Cardiac muscle cell (in vitro differentiated cells and primary cell): ENCODE data around the gene AJM1. TPM values are rescaled to one million over a fixed set of nuclear protein-coding genes. Genes with fewer than 3 reads are reported as not detected.

Experiments used
- DNase-seq, 2 donors: peaks; one replicate each; pipeline versions ENCODE4 v3.0.0 to v3.0.0-alpha.2; 2010 to 2017; ENCODE audit warnings: low read depth in 1 of 2, low spot score in 1 of 2
- H3K27ac ChIP-seq: fragments of 200-600 bp; sonication (generic); 2 replicates; pipeline ENCODE4 v1.5.1; 2016
- H3K27me3 ChIP-seq: fragments of 200-600 bp; sonication (generic); 2 replicates; pipeline ENCODE4 v1.6.0; 2016; ENCODE audit warnings: control low read depth
- H3K36me3 ChIP-seq: fragments of 200-600 bp; sonication (generic); 2 replicates; pipeline ENCODE4 v1.5.1; 2016; ENCODE audit warnings: control low read depth
- H3K4me1 ChIP-seq: fragments of 200-600 bp; sonication (generic); 2 replicates; pipeline ENCODE4 v1.8.1; 2017; ENCODE audit warnings: low read depth, mild to moderate bottlenecking, mixed run types
- H3K4me3 ChIP-seq: fragments of 200-600 bp; sonication (generic); 2 replicates; pipeline ENCODE4 v1.5.1; 2016; ENCODE audit warnings: mild to moderate bottlenecking
- H3K9me3 ChIP-seq: fragments of 200-600 bp; sonication (generic); 2 replicates; pipeline ENCODE4 v1.5.1; 2017; ENCODE audit warnings: low read depth, mild to moderate bottlenecking, control low read depth
- polyA plus RNA-seq: library from polyadenylated mRNA; unstranded; fragments of >200 nt; fragmentation: Nextera tagmentation; extraction: Ambion mirVana; gene quantifications from 2 replicates; pipeline ENCODE4 v1.2.1, GENCODE V29; 2016
- total RNA-seq: library from RNA; depleted of rRNA; stranded (reverse); fragments of >200 nt; gene quantifications from 2 replicates; pipeline ENCODE4 v1.2.3, GENCODE V29; 2016
- TF ChIP-seq, protein P1 (sequence below): IDR thresholded peaks from 2 replicates; pipeline ENCODE4 v1.5.1; 2012; ENCODE audit warnings: low read depth, mild to moderate bottlenecking, low read length

AJM1 gene
- total and polyA plus RNA-seq, 2 experiments from 2014 or later = 8.5 to 12.1 TPM

- TF ChIP-seq, protein P1, sequence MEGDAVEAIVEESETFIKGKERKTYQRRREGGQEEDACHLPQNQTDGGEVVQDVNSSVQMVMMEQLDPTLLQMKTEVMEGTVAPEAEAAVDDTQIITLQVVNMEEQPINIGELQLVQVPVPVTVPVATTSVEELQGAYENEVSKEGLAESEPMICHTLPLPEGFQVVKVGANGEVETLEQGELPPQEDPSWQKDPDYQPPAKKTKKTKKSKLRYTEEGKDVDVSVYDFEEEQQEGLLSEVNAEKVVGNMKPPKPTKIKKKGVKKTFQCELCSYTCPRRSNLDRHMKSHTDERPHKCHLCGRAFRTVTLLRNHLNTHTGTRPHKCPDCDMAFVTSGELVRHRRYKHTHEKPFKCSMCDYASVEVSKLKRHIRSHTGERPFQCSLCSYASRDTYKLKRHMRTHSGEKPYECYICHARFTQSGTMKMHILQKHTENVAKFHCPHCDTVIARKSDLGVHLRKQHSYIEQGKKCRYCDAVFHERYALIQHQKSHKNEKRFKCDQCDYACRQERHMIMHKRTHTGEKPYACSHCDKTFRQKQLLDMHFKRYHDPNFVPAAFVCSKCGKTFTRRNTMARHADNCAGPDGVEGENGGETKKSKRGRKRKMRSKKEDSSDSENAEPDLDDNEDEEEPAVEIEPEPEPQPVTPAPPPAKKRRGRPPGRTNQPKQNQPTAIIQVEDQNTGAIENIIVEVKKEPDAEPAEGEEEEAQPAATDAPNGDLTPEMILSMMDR = no peak
- Histone ChIP-seq H3K27me3 (no peaks in the 10 kb centered on the region), H3K4me1 (peaks cover 11% of the 10 kb centered on the region), H3K4me3 (peak overlapping the region; percentile 62), H3K27ac (peak overlapping the region; percentile 90), H3K9me3 (no peaks in the 10 kb centered on the region), H3K36me3 (peaks cover 9% of the 10 kb centered on the region)
- DNase-seq = peak; percentile 74 to 80
Measured at GRCh38 chr9:136847088-136847825, 5.0 kb downstream of the AJM1 start.

DNA sequence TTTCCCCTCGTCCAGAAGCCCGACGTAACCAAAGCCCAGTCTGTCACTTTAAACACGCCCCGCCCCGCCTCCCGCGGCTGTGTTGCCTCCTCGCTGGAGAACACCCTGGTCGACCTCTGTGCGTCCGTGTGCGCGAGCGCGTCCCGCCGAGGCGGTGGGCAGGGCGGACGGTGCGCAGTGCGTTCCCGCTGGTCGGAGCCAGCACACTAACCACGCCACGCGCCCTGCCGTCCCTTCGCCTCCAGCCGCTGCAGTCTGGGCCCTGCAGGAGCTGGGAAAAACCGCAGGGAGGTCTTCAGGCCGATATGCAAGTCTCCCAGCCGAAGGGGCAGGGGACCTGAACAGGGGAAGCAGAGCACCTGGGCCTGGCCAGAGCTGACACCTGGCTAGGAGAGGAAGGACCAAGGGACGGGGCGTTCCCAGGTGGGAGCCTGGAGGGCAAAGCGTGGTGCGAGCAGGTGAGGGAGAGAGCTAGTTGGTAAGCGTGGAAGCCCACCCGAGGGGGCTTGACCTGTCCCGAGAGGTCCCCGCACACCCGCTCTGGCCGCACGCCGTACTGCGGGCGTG is 5.6 kb downstream of the AJM1 start:
- H3K4me1 ChIP-seq = peaks cover 11% of the 10 kb centered on the region
- H3K9me3 ChIP-seq = no peaks in the 10 kb centered on the region
- DNase-seq = peak; percentile 90 to 91
- peak overlapping the region; percentile 62 for H3K4me3 ChIP-seq
- TF ChIP-seq, protein P1 = no peak
- H3K36me3 ChIP-seq = peaks cover 9% of the 10 kb centered on the region
- H3K27ac ChIP-seq = peak overlapping the region; percentile 90
- no peaks in the 10 kb centered on the region for H3K27me3 ChIP-seq

GRCh38 chr9:136848393-136849037 is 6.2 kb downstream of the AJM1 start:
- Histone ChIP-seq H3K4me1 (peaks cover 5% of the 10 kb centered on the region), H3K36me3 (peaks cover 9% of the 10 kb centered on the region), H3K27ac (peak overlapping the region; percentile 90), H3K9me3 (no peaks in the 10 kb centered on the region), H3K4me3 (peak overlapping the region; percentile 62), H3K27me3 (no peaks in the 10 kb centered on the region)
- DNase-seq = peak; percentile 16 to 64
- TF ChIP-seq, protein P1 = no peak

GRCh38 chr9:136849038-136849959 is 7.0 kb downstream of the AJM1 start, which contains the start of gene PHPT1:
Gene PHPT1 (plus strand): TSS chr9:136849409. CDS start chr9:136849431, 22 bp downstream.
- H3K36me3 ChIP-seq = peaks cover 9% of the 10 kb centered on the region

More at GRCh38 chr9:136849038-136849959, 7.0 kb downstream of the AJM1 start, which contains the start of gene PHPT1:
- Histone ChIP-seq H3K27me3 (no peaks in the 10 kb centered on the region), H3K4me3 (peak within 1 kb of the TSS; percentile 62), H3K4me1 (peaks cover 5% of the 10 kb centered on the region), H3K27ac (peak within 1 kb of the TSS; percentile 90), H3K9me3 (no peaks in the 10 kb centered on the region)
- peak; percentile 99 to 100 for DNase-seq
- TF ChIP-seq, protein P1 = no peak
